Endothelial cell of umbilical vein (primary cell): ENCODE results near the gene TUSC2.

Experiments used
- CTCF ChIP-seq, 2 donors: IDR thresholded peaks; 1 replicate in 1 of 2; 2 replicates in 1 of 2; pipeline ENCODE4 v1.5.1; 2011; ENCODE audit warnings: low read length in 2 of 2, mild to moderate bottlenecking in 2 of 2, moderate library complexity in 2 of 2, control low read depth in 1 of 2, inconsistent platforms in 1 of 2, low read depth in 1 of 2; ENCODE audit not compliant: insufficient read depth in 1 of 2; ENCODE audit errors: extremely low read depth in 1 of 2
- EZH2 ChIP-seq: IDR thresholded peaks from 2 replicates; pipeline ENCODE4 v1.6.1; 2012; ENCODE audit warnings: borderline replicate concordance, low read depth, mild to moderate bottlenecking, moderate library complexity, low read length, inconsistent platforms; ENCODE audit not compliant: severe bottlenecking
- FOS ChIP-seq: IDR thresholded peaks from 2 replicates; pipeline ENCODE4 v1.6.1; 2011; ENCODE audit warnings: mild to moderate bottlenecking, low read length, moderate library complexity, borderline replicate concordance; ENCODE audit not compliant: insufficient read depth
- JUN ChIP-seq: IDR thresholded peaks from 2 replicates; pipeline ENCODE4 v1.6.1; 2011; ENCODE audit warnings: borderline replicate concordance, low read depth; ENCODE audit not compliant: insufficient read length, insufficient read depth
- MAX ChIP-seq: IDR thresholded peaks from 2 replicates; pipeline ENCODE4 v1.6.1; 2011; ENCODE audit not compliant: insufficient read depth, insufficient read length
- MYC ChIP-seq: IDR thresholded peaks from one replicate; pipeline ENCODE4 v1.6.1; 2011; ENCODE audit warnings: mild to moderate bottlenecking, low read depth, low read length
- POLR2A ChIP-seq: IDR thresholded peaks from 2 replicates; pipeline ENCODE4 v1.6.1; 2012; ENCODE audit warnings: low read depth, mild to moderate bottlenecking, control low read depth, low read length
- POLR2AphosphoS5 ChIP-seq: IDR thresholded peaks from 2 replicates; pipeline ENCODE4 v1.6.1; 2012; ENCODE audit warnings: low read depth, mild to moderate bottlenecking, control low read depth, low read length, moderate library complexity; ENCODE audit not compliant: insufficient read depth

- TF ChIP-seq CTCF (IDR thresholded peaks at IDR 0.05; ENCODE audit: extremely low read depth in 1 of 2, insufficient read depth in 1 of 2, low read depth in 1 of 2, low read length in 2 of 2) (no peak), EZH2 (no peak), POLR2A (no peak), POLR2AphosphoS5 (no peak), MYC (no peak), FOS (no peak), MAX (no peak), JUN (no peak)
These were observed 30.4 kb upstream of the TUSC2 start for GRCh38 chr3:50358355-50358910.
